Large intestine (tissue), 3 donors: ENCODE measurements around the gene TROAP. TPM values are rescaled to one million over a fixed set of nuclear protein-coding genes. Genes with fewer than 3 reads are reported as not detected.

Experiments
- DNase-seq, 2 donors: peaks; one replicate each; pipeline versions ENCODE4 v3.0.0 to v3.0.0-alpha.2; 2013
- H3K27ac ChIP-seq: one replicate; pipeline ENCODE4 v1.5.1; 2013; ENCODE audit warnings: low read length
- H3K27me3 ChIP-seq: 2 replicates; pipeline ENCODE4 v1.6.1; 2013; ENCODE audit warnings: low read length; ENCODE audit not compliant: control insufficient read depth, insufficient read depth
- H3K36me3 ChIP-seq: 2 replicates; pipeline ENCODE4 v1.6.1; 2013; ENCODE audit warnings: low read length; ENCODE audit not compliant: control insufficient read depth, insufficient read depth
- H3K4me1 ChIP-seq: one replicate; pipeline ENCODE4 v1.6.1; 2013; ENCODE audit warnings: low read length; ENCODE audit not compliant: control insufficient read depth, insufficient read depth
- H3K4me3 ChIP-seq: one replicate; pipeline ENCODE4 v1.5.1; 2013; ENCODE audit warnings: low read length
- H3K9me3 ChIP-seq: one replicate; pipeline ENCODE4 v1.6.1; 2013; ENCODE audit warnings: mild to moderate bottlenecking, low read depth, low read length, moderate library complexity; ENCODE audit not compliant: control insufficient read depth
- WGBS: methylation state at CpG from one replicate; pipeline ENCODE4 v1.1.5; 2013; ENCODE audit warnings: low lambda C conversion rate; ENCODE audit not compliant: insufficient coverage; 5-methylcytosine and 5-hydroxymethylcytosine counted together
- polyA plus RNA-seq: library from polyadenylated mRNA; unstranded; fragments of 120-200 nt; gene quantifications from one replicate; pipeline ENCODE4 v1.2.1, GENCODE V29; 2013

The TROAP gene
- polyA plus RNA-seq, 1 donor, result 15.8 TPM

GRCh38 chr12:49355913-49356312 lies 32.9 kb downstream of the TROAP start:
- 97% methylated on average over 4 of the region's 10 CpGs for WGBS
- Histone ChIP-seq H3K4me1 (no peaks in the 10 kb centered on the region), H3K27me3 (no peaks in the 10 kb centered on the region)

GRCh38 chr12:49357103-49357678 lies 34.1 kb downstream of the TROAP start:
- 0% methylated on average over 1 of the region's 3 CpGs for WGBS
- Histone ChIP-seq H3K27ac (no peak overlapping the region), H3K36me3 (no peaks in the 10 kb centered on the region), H3K27me3 (no peaks in the 10 kb centered on the region), H3K4me3 (no peak overlapping the region), H3K9me3 (no peaks in the 10 kb centered on the region), H3K4me1 (no peaks in the 10 kb centered on the region)
- DNase-seq, result no peak

More at GRCh38 chr12:49355913-49356312, 32.9 kb downstream of the TROAP start:
- no peak overlapping the region for H3K27ac ChIP-seq
- H3K36me3 ChIP-seq, result peaks cover 4% of the 10 kb centered on the region
- DNase-seq, result no peak
- H3K4me3 ChIP-seq, result no peak overlapping the region
- no peaks in the 10 kb centered on the region for H3K9me3 ChIP-seq

- H3K36me3 ChIP-seq, result no peaks in the 10 kb centered on the region
- no peaks in the 10 kb centered on the region for H3K4me1 ChIP-seq
- no peaks in the 10 kb centered on the region for H3K27me3 ChIP-seq
- H3K4me3 ChIP-seq, result no peak overlapping the region
- no peak overlapping the region for H3K27ac ChIP-seq
- no peaks in the 10 kb centered on the region for H3K9me3 ChIP-seq
- DNase-seq, result peak in 1 of 2 donors; percentile 62
- WGBS, result 40% methylated on average over 1 of the region's 7 CpGs
These were observed 35.6 kb downstream of the TROAP start for GRCh38 chr12:49358483-49359141.

- H3K27ac ChIP-seq, result no peak overlapping the region
These were observed 36.6 kb downstream of the TROAP start for GRCh38 chr12:49359671-49360070.

GRCh38 chr12:49362077-49362476 lies 39.0 kb downstream of the TROAP start:
- Histone ChIP-seq H3K36me3 (no peaks in the 10 kb centered on the region), H3K27ac (no peak overlapping the region), H3K9me3 (no peaks in the 10 kb centered on the region), H3K4me3 (no peak overlapping the region), H3K27me3 (no peaks in the 10 kb centered on the region), H3K4me1 (peaks cover 6% of the 10 kb centered on the region)
- no peak for DNase-seq
- no CpG with 5 or more reads among the region's 1 CpG for WGBS

More at GRCh38 chr12:49359671-49360070, 36.6 kb downstream of the TROAP start:
- Histone ChIP-seq H3K36me3 (no peaks in the 10 kb centered on the region), H3K4me3 (no peak overlapping the region), H3K27me3 (no peaks in the 10 kb centered on the region), H3K4me1 (no peaks in the 10 kb centered on the region), H3K9me3 (no peaks in the 10 kb centered on the region)
- DNase-seq, result no peak
- WGBS, result no CpG with 5 or more reads among the region's 7 CpGs

GRCh38 chr12:49364989-49365388 lies 41.9 kb downstream of the TROAP start:
- Histone ChIP-seq H3K4me3 (no peak overlapping the region), H3K36me3 (no peaks in the 10 kb centered on the region), H3K27ac (no peak overlapping the region), H3K27me3 (no peaks in the 10 kb centered on the region), H3K4me1 (peaks cover 10% of the 10 kb centered on the region), H3K9me3 (no peaks in the 10 kb centered on the region)
- no peak for DNase-seq
- WGBS, result no CpG with 5 or more reads among the region's 1 CpG

GRCh38 chr12:49365542-49365941 lies 42.5 kb downstream of the TROAP start:
- Histone ChIP-seq H3K4me1 (peaks cover 10% of the 10 kb centered on the region), H3K9me3 (no peaks in the 10 kb centered on the region), H3K4me3 (peak overlapping the region; percentile 87), H3K27ac (no peak overlapping the region), H3K36me3 (no peaks in the 10 kb centered on the region), H3K27me3 (no peaks in the 10 kb centered on the region)
- 70% methylated on average over 2 of the region's 5 CpGs for WGBS
- no peak for DNase-seq

GRCh38 chr12:49366096-49366651 lies 43.1 kb downstream of the TROAP start:
- no peak for DNase-seq
- Histone ChIP-seq H3K27me3 (no peaks in the 10 kb centered on the region), H3K9me3 (no peaks in the 10 kb centered on the region), H3K4me1 (peaks cover 10% of the 10 kb centered on the region), H3K4me3 (peak overlapping the region; percentile 87), H3K36me3 (no peaks in the 10 kb centered on the region), H3K27ac (peak overlapping the region; percentile 94)
- WGBS, result no CpG with 5 or more reads among the region's 38 CpGs

GRCh38 chr12:49366652-49367380 lies 43.8 kb downstream of the TROAP start:
- H3K9me3 ChIP-seq, result no peaks in the 10 kb centered on the region
- no peaks in the 10 kb centered on the region for H3K27me3 ChIP-seq
- peak overlapping the region; percentile 87 for H3K4me3 ChIP-seq
- no peaks in the 10 kb centered on the region for H3K36me3 ChIP-seq
- DNase-seq, result peak; percentile 93 to 96
- WGBS, result no CpG with 5 or more reads among the region's 97 CpGs
- peak overlapping the region; percentile 94 for H3K27ac ChIP-seq
- H3K4me1 ChIP-seq, result peaks cover 10% of the 10 kb centered on the region

GRCh38 chr12:49367381-49368239 lies 44.6 kb downstream of the TROAP start, which contains the start of gene SPATS2:
Gene SPATS2, plus strand, starts transcription at chr12:49367462. Its CDS starts 93,551 bp downstream, at chr12:49461013.
- H3K27me3 ChIP-seq, result no peaks in the 10 kb centered on the region
- no peak for DNase-seq
- H3K9me3 ChIP-seq, result no peaks in the 10 kb centered on the region
- peak within 1 kb of the TSS; percentile 94 for H3K27ac ChIP-seq
- 2% methylated on average over 9 of the region's 52 CpGs for WGBS
- H3K36me3 ChIP-seq, result no peaks in the 10 kb centered on the region
- peaks cover 10% of the 10 kb centered on the region for H3K4me1 ChIP-seq
- H3K4me3 ChIP-seq, result peak within 1 kb of the TSS; percentile 87
